ENCODE data around the gene EPHA5.

EPHA5 gene

GRCh38 chr4:65393078-65393477 is 277.2 kb downstream of the EPHA5 start:
- H3K4me3 ChIP-seq (ENCODE audit: insufficient read depth, low read depth, low read length, poor library complexity, severe bottlenecking), result no peak overlapping the region
- no peaks in the 10 kb centered on the region for H3K36me3 ChIP-seq (ENCODE audit: control insufficient read depth, insufficient read depth, low read length)
- no peak for DNase-seq
- no peaks in the 10 kb centered on the region for H3K27me3 ChIP-seq (replicated peaks; ENCODE audit: control insufficient read depth, insufficient read depth, low read length, poor library complexity, severe bottlenecking)
- no peaks in the 10 kb centered on the region for H3K9me3 ChIP-seq (ENCODE audit: control insufficient read depth, low read length)
- no peaks in the 10 kb centered on the region for H3K4me1 ChIP-seq (ENCODE audit: control insufficient read depth, insufficient read depth, low read length, poor library complexity, severe bottlenecking)
- H3K27ac ChIP-seq (ENCODE audit: insufficient read depth, low read length, poor library complexity, severe bottlenecking), result no peak overlapping the region

GRCh38 chr4:65392488-65392887 is 277.8 kb downstream of the EPHA5 start:
- H3K4me3 ChIP-seq (ENCODE audit: insufficient read depth, low read depth, low read length, poor library complexity, severe bottlenecking), result no peak overlapping the region
- no peak overlapping the region for H3K27ac ChIP-seq (ENCODE audit: insufficient read depth, low read length, poor library complexity, severe bottlenecking)
- no peaks in the 10 kb centered on the region for H3K9me3 ChIP-seq (ENCODE audit: control insufficient read depth, low read length)
- DNase-seq, result no peak
- H3K36me3 ChIP-seq (ENCODE audit: control insufficient read depth, insufficient read depth, low read length), result no peaks in the 10 kb centered on the region
- H3K27me3 ChIP-seq (replicated peaks; ENCODE audit: control insufficient read depth, insufficient read depth, low read length, poor library complexity, severe bottlenecking), result no peaks in the 10 kb centered on the region
- H3K4me1 ChIP-seq (ENCODE audit: control insufficient read depth, insufficient read depth, low read length, poor library complexity, severe bottlenecking), result no peaks in the 10 kb centered on the region

GRCh38 chr4:65391814-65392213 is 278.5 kb downstream of the EPHA5 start:
- Histone ChIP-seq H3K4me3 (ENCODE audit: insufficient read depth, low read depth, low read length, poor library complexity, severe bottlenecking) (no peak overlapping the region), H3K4me1 (ENCODE audit: control insufficient read depth, insufficient read depth, low read length, poor library complexity, severe bottlenecking) (no peaks in the 10 kb centered on the region), H3K27me3 (replicated peaks; ENCODE audit: control insufficient read depth, insufficient read depth, low read length, poor library complexity, severe bottlenecking) (no peaks in the 10 kb centered on the region), H3K36me3 (ENCODE audit: control insufficient read depth, insufficient read depth, low read length) (no peaks in the 10 kb centered on the region), H3K9me3 (ENCODE audit: control insufficient read depth, low read length) (no peaks in the 10 kb centered on the region), H3K27ac (ENCODE audit: insufficient read depth, low read length, poor library complexity, severe bottlenecking) (no peak overlapping the region)
- DNase-seq, result no peak

- DNase-seq, result no peak
- Histone ChIP-seq H3K9me3 (ENCODE audit: control insufficient read depth, low read length) (no peaks in the 10 kb centered on the region), H3K27ac (ENCODE audit: insufficient read depth, low read length, poor library complexity, severe bottlenecking) (no peak overlapping the region)
These were observed 278.9 kb downstream of the EPHA5 start for GRCh38 chr4:65391382-65391781.

GRCh38 chr4:65386927-65387326 is 283.4 kb downstream of the EPHA5 start:
- Histone ChIP-seq H3K9me3 (ENCODE audit: control insufficient read depth, low read length) (no peaks in the 10 kb centered on the region), H3K4me3 (ENCODE audit: insufficient read depth, low read depth, low read length, poor library complexity, severe bottlenecking) (no peak overlapping the region), H3K36me3 (ENCODE audit: control insufficient read depth, insufficient read depth, low read length) (no peaks in the 10 kb centered on the region), H3K27me3 (replicated peaks; ENCODE audit: control insufficient read depth, insufficient read depth, low read length, poor library complexity, severe bottlenecking) (no peaks in the 10 kb centered on the region), H3K4me1 (ENCODE audit: control insufficient read depth, insufficient read depth, low read length, poor library complexity, severe bottlenecking) (no peaks in the 10 kb centered on the region), H3K27ac (ENCODE audit: insufficient read depth, low read length, poor library complexity, severe bottlenecking) (no peak overlapping the region)
- DNase-seq, result no peak

More at GRCh38 chr4:65391382-65391781, 278.9 kb downstream of the EPHA5 start:
- no peak overlapping the region for H3K4me3 ChIP-seq (ENCODE audit: insufficient read depth, low read depth, low read length, poor library complexity, severe bottlenecking)
- H3K4me1 ChIP-seq (ENCODE audit: control insufficient read depth, insufficient read depth, low read length, poor library complexity, severe bottlenecking), result no peaks in the 10 kb centered on the region
- H3K27me3 ChIP-seq (replicated peaks; ENCODE audit: control insufficient read depth, insufficient read depth, low read length, poor library complexity, severe bottlenecking), result no peaks in the 10 kb centered on the region
- no peaks in the 10 kb centered on the region for H3K36me3 ChIP-seq (ENCODE audit: control insufficient read depth, insufficient read depth, low read length)

GRCh38 chr4:65383589-65384305 is 286.5 kb downstream of the EPHA5 start:
- DNase-seq, result no peak
- no peak overlapping the region for H3K27ac ChIP-seq (ENCODE audit: insufficient read depth, low read length, poor library complexity, severe bottlenecking)
- no peaks in the 10 kb centered on the region for H3K27me3 ChIP-seq (replicated peaks; ENCODE audit: control insufficient read depth, insufficient read depth, low read length, poor library complexity, severe bottlenecking)

GRCh38 chr4:65381648-65382047 is 288.6 kb downstream of the EPHA5 start:
- Histone ChIP-seq H3K4me3 (ENCODE audit: insufficient read depth, low read depth, low read length, poor library complexity, severe bottlenecking) (no peak overlapping the region), H3K27me3 (replicated peaks; ENCODE audit: control insufficient read depth, insufficient read depth, low read length, poor library complexity, severe bottlenecking) (no peaks in the 10 kb centered on the region)

More at GRCh38 chr4:65383589-65384305, 286.5 kb downstream of the EPHA5 start:
- Histone ChIP-seq H3K4me3 (ENCODE audit: insufficient read depth, low read depth, low read length, poor library complexity, severe bottlenecking) (no peak overlapping the region), H3K9me3 (ENCODE audit: control insufficient read depth, low read length) (no peaks in the 10 kb centered on the region), H3K4me1 (ENCODE audit: control insufficient read depth, insufficient read depth, low read length, poor library complexity, severe bottlenecking) (no peaks in the 10 kb centered on the region), H3K36me3 (ENCODE audit: control insufficient read depth, insufficient read depth, low read length) (no peaks in the 10 kb centered on the region)

GRCh38 chr4:65370709-65371108 is 299.6 kb downstream of the EPHA5 start:
- no peaks in the 10 kb centered on the region for H3K9me3 ChIP-seq (ENCODE audit: control insufficient read depth, low read length)
- H3K27me3 ChIP-seq (replicated peaks; ENCODE audit: control insufficient read depth, insufficient read depth, low read length, poor library complexity, severe bottlenecking), result no peaks in the 10 kb centered on the region
- no peak overlapping the region for H3K27ac ChIP-seq (ENCODE audit: insufficient read depth, low read length, poor library complexity, severe bottlenecking)
- no peaks in the 10 kb centered on the region for H3K4me1 ChIP-seq (ENCODE audit: control insufficient read depth, insufficient read depth, low read length, poor library complexity, severe bottlenecking)
- H3K36me3 ChIP-seq (ENCODE audit: control insufficient read depth, insufficient read depth, low read length), result no peaks in the 10 kb centered on the region
- DNase-seq, result no peak
- H3K4me3 ChIP-seq (ENCODE audit: insufficient read depth, low read depth, low read length, poor library complexity, severe bottlenecking), result no peak overlapping the region

More at GRCh38 chr4:65381648-65382047, 288.6 kb downstream of the EPHA5 start:
- no peaks in the 10 kb centered on the region for H3K36me3 ChIP-seq (ENCODE audit: control insufficient read depth, insufficient read depth, low read length)
- H3K9me3 ChIP-seq (ENCODE audit: control insufficient read depth, low read length), result no peaks in the 10 kb centered on the region
- no peak for DNase-seq
- H3K4me1 ChIP-seq (ENCODE audit: control insufficient read depth, insufficient read depth, low read length, poor library complexity, severe bottlenecking), result no peaks in the 10 kb centered on the region
- H3K27ac ChIP-seq (ENCODE audit: insufficient read depth, low read length, poor library complexity, severe bottlenecking), result no peak overlapping the region

GRCh38 chr4:65367306-65367705 is 303.0 kb downstream of the EPHA5 start:
- H3K9me3 ChIP-seq (ENCODE audit: control insufficient read depth, low read length), result no peaks in the 10 kb centered on the region
- no peak for DNase-seq
- no peak overlapping the region for H3K27ac ChIP-seq (ENCODE audit: insufficient read depth, low read length, poor library complexity, severe bottlenecking)

GRCh38 chr4:65358914-65359313 is 311.4 kb downstream of the EPHA5 start:
- no peak for DNase-seq
- no peaks in the 10 kb centered on the region for H3K36me3 ChIP-seq (ENCODE audit: control insufficient read depth, insufficient read depth, low read length)
- no peaks in the 10 kb centered on the region for H3K4me1 ChIP-seq (ENCODE audit: control insufficient read depth, insufficient read depth, low read length, poor library complexity, severe bottlenecking)
- H3K27ac ChIP-seq (ENCODE audit: insufficient read depth, low read length, poor library complexity, severe bottlenecking), result no peak overlapping the region
- no peaks in the 10 kb centered on the region for H3K9me3 ChIP-seq (ENCODE audit: control insufficient read depth, low read length)
- no peaks in the 10 kb centered on the region for H3K27me3 ChIP-seq (replicated peaks; ENCODE audit: control insufficient read depth, insufficient read depth, low read length, poor library complexity, severe bottlenecking)
- H3K4me3 ChIP-seq (ENCODE audit: insufficient read depth, low read depth, low read length, poor library complexity, severe bottlenecking), result no peak overlapping the region

More at GRCh38 chr4:65367306-65367705, 303.0 kb downstream of the EPHA5 start:
- Histone ChIP-seq H3K4me1 (ENCODE audit: control insufficient read depth, insufficient read depth, low read length, poor library complexity, severe bottlenecking) (no peaks in the 10 kb centered on the region), H3K4me3 (ENCODE audit: insufficient read depth, low read depth, low read length, poor library complexity, severe bottlenecking) (no peak overlapping the region), H3K27me3 (replicated peaks; ENCODE audit: control insufficient read depth, insufficient read depth, low read length, poor library complexity, severe bottlenecking) (no peaks in the 10 kb centered on the region), H3K36me3 (ENCODE audit: control insufficient read depth, insufficient read depth, low read length) (no peaks in the 10 kb centered on the region)

All from effector memory CD4-positive, alpha-beta T cell (primary cell).